GM12891 (cell line): ENCODE results near the gene RAB20.

Source experiments
- POLR2A ChIP-seq: IDR thresholded peaks from 2 replicates; pipeline ENCODE4 v1.6.1; 2011; ENCODE audit warnings: low read depth, low read length, control low read depth
- TAF1 ChIP-seq: IDR thresholded peaks from 2 replicates; pipeline ENCODE4 v1.6.1; 2011; ENCODE audit warnings: low read depth, low read length, control low read depth

DNA sequence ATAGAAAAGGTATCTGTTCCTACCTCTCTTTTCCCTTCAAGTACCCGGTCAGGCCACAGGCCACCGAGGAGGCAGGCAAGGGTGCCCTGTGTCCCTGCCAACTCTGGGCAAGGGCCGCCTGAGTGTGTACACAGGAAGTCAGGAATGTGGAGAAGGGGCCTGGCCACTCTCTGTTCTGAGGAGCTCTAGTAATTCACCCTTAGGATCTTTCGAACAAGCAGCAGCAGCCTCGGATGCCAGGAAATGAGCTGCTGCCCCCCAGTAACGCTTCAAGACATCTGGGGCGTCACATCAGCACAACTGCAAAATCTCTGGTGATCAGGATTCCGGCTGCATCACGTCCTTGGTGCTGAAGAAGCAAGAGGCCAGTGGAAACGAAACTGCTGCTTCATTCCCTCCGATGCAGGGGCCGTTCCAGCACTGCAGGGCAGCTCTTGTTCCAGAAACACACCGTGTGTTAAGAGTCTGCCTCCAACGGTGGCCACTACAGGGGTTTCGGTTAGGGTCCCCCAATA is 2.0 kb downstream of the RAB20 start:
- TF ChIP-seq TAF1 (no peak), POLR2A (no peak)
